HepG2 (cell line): ENCODE data around the gene INHBC. TPM values are rescaled to one million over a fixed set of nuclear protein-coding genes. Genes with fewer than 3 reads are reported as not detected.

Experiments used
- CBX2 ChIP-seq, 2 experiments: fragments of 200-600 bp in 1 of 2; sonication (generic); formaldehyde crosslinking in 1 of 2; IDR thresholded peaks; 2 replicates each; pipeline versions ENCODE4 v1.7.0 to v1.8.1; 2018 to 2022; ENCODE audit warnings: low read depth in 2 of 2, low read length in 1 of 2, mild to moderate bottlenecking in 1 of 2, missing genetic modification reagents in 1 of 2
- CENPBD1 ChIP-seq: sonication (generic); formaldehyde crosslinking; IDR thresholded peaks from 2 replicates; pipeline ENCODE4 v1.8.0; 2022; ENCODE audit warnings: missing genetic modification reagents, low read depth, mild to moderate bottlenecking, borderline replicate concordance
- MXD4 ChIP-seq: IDR thresholded peaks from 2 replicates; pipeline ENCODE4 v1.6.1; 2016; ENCODE audit warnings: mild to moderate bottlenecking, missing biosample characterization, missing genetic modification reagents
- NBN ChIP-seq: fragments of 450-650 bp; conservative IDR thresholded peaks from 2 replicates; pipeline ENCODE4 v1.6.1; 2017
- NFE2L1 ChIP-seq: sonication (generic); formaldehyde crosslinking; IDR thresholded peaks from 2 replicates; pipeline ENCODE4 v1.4.0; 2020; ENCODE audit warnings: missing genetic modification reagents, mild to moderate bottlenecking, borderline replicate concordance
- PCBP1 ChIP-seq: fragments of 200-400 bp; formaldehyde crosslinking; IDR thresholded peaks from 2 replicates; pipeline ENCODE4 v1.6.1; 2017; ENCODE audit warnings: mild to moderate bottlenecking, low read depth, low read length, borderline replicate concordance
- PHF5A ChIP-seq: IDR thresholded peaks from one replicate; pipeline ENCODE4 v1.6.1; 2018; ENCODE audit warnings: low read depth, missing genetic modification reagents; ENCODE audit not compliant: unreplicated experiment
- RNF2 ChIP-seq: fragments of 450-650 bp; conservative IDR thresholded peaks from 2 replicates; pipeline ENCODE4 v1.6.1; 2016; ENCODE audit warnings: low read depth
- SAFB2 ChIP-seq: sonication (generic); formaldehyde crosslinking; IDR thresholded peaks from 2 replicates; pipeline ENCODE4 v1.5.1; 2020; ENCODE audit warnings: missing genetic modification reagents, low read depth, mild to moderate bottlenecking, borderline replicate concordance
- SIN3A ChIP-seq: IDR thresholded peaks from 2 replicates; pipeline ENCODE4 v1.6.1; 2011; ENCODE audit warnings: low read depth, mild to moderate bottlenecking, control low read depth, low read length, borderline replicate concordance
- SIX4 ChIP-seq: sonication (generic); formaldehyde crosslinking; IDR thresholded peaks from 2 replicates; pipeline ENCODE4 v1.4.0; 2020; ENCODE audit warnings: missing genetic modification reagents
- STAT6 ChIP-seq: sonication (generic); formaldehyde crosslinking; IDR thresholded peaks from 2 replicates; pipeline ENCODE4 v1.4.0; 2020; ENCODE audit warnings: missing genetic modification reagents, mild to moderate bottlenecking, borderline replicate concordance
- U2AF1 ChIP-seq: fragments of 200-400 bp; formaldehyde crosslinking; optimal IDR thresholded peaks from 2 replicates; pipeline ENCODE3; 2017; ENCODE audit warnings: mild to moderate bottlenecking, low read depth, low read length
- USF2 ChIP-seq, 2 experiments: sonication (generic) in 1 of 2; formaldehyde crosslinking in 1 of 2; IDR thresholded peaks; 2 replicates each; pipeline versions ENCODE4 v1.5.1 to v1.6.1; 2011 to 2020; ENCODE audit warnings: borderline replicate concordance in 1 of 2, low read depth in 1 of 2, low read length in 1 of 2, mild to moderate bottlenecking in 1 of 2, missing genetic modification reagents in 1 of 2, moderate library complexity in 1 of 2
- ZSCAN21 ChIP-seq: sonication (generic); formaldehyde crosslinking; IDR thresholded peaks from 2 replicates; pipeline ENCODE4 v1.8.0; 2022; ENCODE audit warnings: mild to moderate bottlenecking, missing genetic modification reagents, moderate library complexity, borderline replicate concordance
- polyA plus RNA-seq, 8 experiments: library from polyadenylated mRNA; depleted of rRNA in 3 of 8; stranded (reverse) in 7 of 8; unstranded in 1 of 8; fragments of >200 nt; fragmentation: Illumina TruSeq in 4 of 8; extraction: Trizol in 4 of 8; gene quantifications; 2 replicates each; pipeline versions ENCODE4 v1.2.1 to v1.2.3, GENCODE V29; 2011 to 2016; ENCODE audit warnings: low read depth in 4 of 8, missing spikeins in 1 of 8, mixed read lengths in 1 of 8; ENCODE audit not compliant: insufficient read depth in 1 of 8
- total RNA-seq, 5 experiments: library from RNA; depleted of rRNA; stranded (reverse); fragments of >200 nt; fragmentation: Illumina TruSeq; extraction: Trizol; gene quantifications; 2 replicates each; pipeline ENCODE4 v1.2.3, GENCODE V29; 2016; ENCODE audit warnings: low read depth in 1 of 5

The INHBC gene
- total and polyA plus RNA-seq, 2 of the 13 experiments (the other 11 are each of a cell fraction or from before 2014, with no cell fraction given), result 1.8 to 13.8 TPM

- TF ChIP-seq STAT6 (CRISPR knock-in tag) (0 out of 2 replicates have a peak, but pooled peaks have one; percentile 57), PHF5A (CRISPR knock-in tag) (peak; percentile 19), PCBP1 (no peak), U2AF1 (no peak), USF2 (IDR thresholded peaks at IDR 0.05; ENCODE audit: low read depth, low read length) (no peak), USF2 (CRISPR knock-in tag; IDR thresholded peaks at IDR 0.05; ENCODE audit: borderline replicate concordance) (no peak), CENPBD1 (CRISPR knock-in tag) (no peak), NBN (no peak), SIX4 (CRISPR knock-in tag) (no peak), MXD4 (CRISPR knock-in tag) (0 out of 2 replicates have a peak, but pooled peaks have one; percentile 26), CBX2 (IDR thresholded peaks at IDR 0.05; ENCODE audit: low read depth, low read length) (no peak), CBX2 (CRISPR knock-in tag; IDR thresholded peaks at IDR 0.05; ENCODE audit: low read depth) (no peak), NFE2L1 (no peak), SIN3A (peak; percentile 91; the same call in 1 of the 2 replicates), SAFB2 (CRISPR knock-in tag) (no peak), ZSCAN21 (CRISPR knock-in tag) (no peak), RNF2 (no peak)
These were observed 53.2 kb downstream of the INHBC start, which contains the start of gene MARS1 (continued) for GRCh38 chr12:57487597-57488401.
